T-helper 2 cell treated with Interferon-gamma antibody and Interleukin-4, amounts not matched to agents 5 μg/mL and 100 μg/mL, for 36 hours (primary cell): ENCODE measurements around the gene UBE2K.
"Not testable (repeated sequence)": the region's sequence is repeated elsewhere in the genome, so short reads cannot be mapped to it uniquely, and the experiment has no call there.

ENCODE experiments used
- DNase-seq: peaks from one replicate; pipeline ENCODE4 v3.0.0; 2021; ENCODE audit warnings: low spot score
- H3K27ac Mint-ChIP-seq: one replicate; pipeline ENCODE4 v1.8.0; 2021; ENCODE audit warnings: mild to moderate bottlenecking, mixed read lengths
- H3K27me3 Mint-ChIP-seq: one replicate; pipeline ENCODE4 v1.8.0; 2021; ENCODE audit warnings: low read depth, mixed read lengths
- H3K36me3 Mint-ChIP-seq: one replicate; pipeline ENCODE4 v1.8.0; 2021; ENCODE audit warnings: low read depth, mixed read lengths
- H3K4me1 Mint-ChIP-seq: one replicate; pipeline ENCODE4 v1.8.0; 2021; ENCODE audit warnings: low read depth, mixed read lengths
- H3K4me3 Mint-ChIP-seq: one replicate; pipeline ENCODE4 v1.8.0; 2022; ENCODE audit warnings: mild to moderate bottlenecking, moderate library complexity, mixed read lengths
- H3K9me3 Mint-ChIP-seq: one replicate; pipeline ENCODE4 v1.8.0; 2021; ENCODE audit warnings: mixed read lengths

Gene UBE2K

DNA sequence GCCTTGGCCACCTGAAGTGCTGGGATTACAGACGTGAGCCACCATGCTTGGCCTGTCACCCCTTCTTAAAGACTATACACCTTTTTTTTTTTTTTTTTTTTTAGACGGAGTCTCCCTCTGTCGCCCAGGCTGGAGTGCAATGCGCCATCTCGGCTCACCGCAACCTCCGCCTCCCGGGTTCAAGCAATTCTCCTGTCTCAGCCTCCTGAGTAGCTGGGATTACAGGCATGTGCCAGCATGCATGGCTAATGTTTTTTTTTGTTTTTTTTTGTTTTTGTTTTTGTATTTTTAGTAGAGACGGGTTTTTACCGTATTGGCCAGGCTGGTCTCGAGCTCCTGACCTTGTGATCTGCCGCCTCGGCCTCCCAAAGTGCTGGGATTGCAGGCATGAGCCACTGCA is 6.9 kb downstream of the UBE2K start:
- not testable (repeated sequence) for H3K27me3 Mint-ChIP-seq, H3K4me3 Mint-ChIP-seq, DNase-seq, H3K9me3 Mint-ChIP-seq, H3K27ac Mint-ChIP-seq
- Mint-ChIP-seq H3K36me3 (peaks cover 17% of the 10 kb centered on the region), H3K4me1 (peaks cover 23% of the 10 kb centered on the region)

GRCh38 chr4:39706334-39706733 is 8.4 kb downstream of the UBE2K start:
- peaks cover 11% of the 10 kb centered on the region for H3K36me3 Mint-ChIP-seq
- peaks cover 20% of the 10 kb centered on the region for H3K4me1 Mint-ChIP-seq
- H3K9me3 Mint-ChIP-seq = no peaks in the 10 kb centered on the region
- H3K27me3 Mint-ChIP-seq = no peaks in the 10 kb centered on the region
- no peak for DNase-seq
- no peak overlapping the region for H3K27ac Mint-ChIP-seq
- H3K4me3 Mint-ChIP-seq = no peak overlapping the region

DNA sequence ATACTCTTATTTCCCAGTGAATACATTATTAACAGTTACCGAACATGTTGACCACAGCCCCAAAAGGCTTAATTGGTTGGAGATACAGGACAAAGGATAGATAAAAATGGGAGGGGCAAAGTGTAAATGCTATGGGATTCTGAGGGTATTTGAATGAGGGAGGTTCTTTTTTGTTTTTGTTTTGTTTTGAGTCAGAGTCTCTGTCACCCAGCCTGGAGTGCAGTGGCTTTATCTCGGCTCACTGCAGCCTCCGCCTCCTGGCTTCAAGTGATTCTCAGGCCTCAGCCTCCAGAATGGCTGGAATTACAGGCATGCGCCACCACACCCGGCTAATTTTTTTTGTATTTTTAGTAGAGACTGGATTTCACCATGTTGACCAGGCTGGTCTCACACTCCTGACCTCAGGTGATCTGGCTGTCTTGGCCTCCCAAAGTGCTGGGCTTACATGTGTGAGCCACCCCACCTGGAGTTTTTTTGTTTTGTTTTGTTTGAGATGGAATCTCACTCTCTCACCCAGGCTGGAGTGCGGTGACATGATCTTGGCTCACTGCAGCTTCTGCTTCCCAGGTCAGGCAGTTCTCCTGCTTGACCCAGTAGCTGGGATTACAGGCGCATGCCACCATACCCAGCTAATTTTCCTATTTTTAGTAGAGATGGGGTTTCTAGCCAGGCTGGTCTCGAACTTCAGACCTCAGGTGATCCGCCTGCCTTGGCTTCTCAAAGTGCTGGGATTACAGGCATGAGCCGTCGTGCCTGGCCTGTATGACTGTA is 9.0 kb downstream of the UBE2K start:
- no peak overlapping the region for H3K4me3 Mint-ChIP-seq
- H3K36me3 Mint-ChIP-seq = peaks cover 12% of the 10 kb centered on the region
- peaks cover 24% of the 10 kb centered on the region for H3K4me1 Mint-ChIP-seq
- H3K9me3 Mint-ChIP-seq = no peaks in the 10 kb centered on the region
- H3K27me3 Mint-ChIP-seq = no peaks in the 10 kb centered on the region
- no peak overlapping the region for H3K27ac Mint-ChIP-seq
- no peak for DNase-seq

GRCh38 chr4:39710098-39710896 is 12.4 kb downstream of the UBE2K start:
- Mint-ChIP-seq H3K36me3 (peaks cover 18% of the 10 kb centered on the region), H3K9me3 (no peaks in the 10 kb centered on the region), H3K4me3 (no peak overlapping the region), H3K27ac (no peak overlapping the region), H3K27me3 (no peaks in the 10 kb centered on the region), H3K4me1 (peaks cover 32% of the 10 kb centered on the region)
- DNase-seq = no peak

GRCh38 chr4:39712819-39713607 is 15.1 kb downstream of the UBE2K start:
- Mint-ChIP-seq H3K9me3 (no peaks in the 10 kb centered on the region), H3K36me3 (peaks cover 27% of the 10 kb centered on the region), H3K4me3 (no peak overlapping the region), H3K27ac (no peak overlapping the region), H3K27me3 (no peaks in the 10 kb centered on the region), H3K4me1 (peaks cover 41% of the 10 kb centered on the region)
- no peak for DNase-seq

GRCh38 chr4:39713691-39714090 is 15.8 kb downstream of the UBE2K start:
- Mint-ChIP-seq H3K36me3 (peaks cover 28% of the 10 kb centered on the region), H3K9me3 (no peaks in the 10 kb centered on the region), H3K4me1 (peaks cover 39% of the 10 kb centered on the region), H3K4me3 (no peak overlapping the region), H3K27me3 (no peaks in the 10 kb centered on the region), H3K27ac (no peak overlapping the region)
- no peak for DNase-seq

- Mint-ChIP-seq H3K4me1 (peaks cover 41% of the 10 kb centered on the region), H3K4me3 (no peak overlapping the region), H3K27me3 (no peaks in the 10 kb centered on the region)
Measured at GRCh38 chr4:39714166-39714565, 16.2 kb downstream of the UBE2K start.

DNA sequence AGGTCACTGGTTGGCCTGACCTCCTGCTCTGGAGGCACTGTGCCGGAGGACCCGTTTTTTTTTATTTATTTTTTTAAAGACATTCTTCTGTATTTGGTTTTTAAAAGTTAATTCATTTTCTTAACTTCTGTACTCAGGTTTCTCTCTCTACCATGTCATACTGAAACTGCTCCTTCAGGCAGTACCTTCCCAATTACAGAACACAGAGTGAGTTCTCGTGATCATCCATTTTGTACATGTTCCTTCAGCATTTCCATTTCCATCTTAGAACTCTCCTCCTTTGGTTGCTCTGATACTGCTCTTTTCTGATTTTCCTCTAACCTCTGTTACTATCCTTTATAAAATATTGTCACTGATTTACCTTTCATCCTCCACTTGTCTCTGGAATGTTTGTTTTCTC is 17.9 kb downstream of the UBE2K start:
- peak overlapping the region; percentile 24 for H3K27ac Mint-ChIP-seq
- peaks cover 42% of the 10 kb centered on the region for H3K4me1 Mint-ChIP-seq
- H3K27me3 Mint-ChIP-seq = no peaks in the 10 kb centered on the region
- no peak for DNase-seq
- no peaks in the 10 kb centered on the region for H3K9me3 Mint-ChIP-seq
- peaks cover 33% of the 10 kb centered on the region for H3K36me3 Mint-ChIP-seq
- H3K4me3 Mint-ChIP-seq = no peak overlapping the region

More at GRCh38 chr4:39714166-39714565, 16.2 kb downstream of the UBE2K start:
- no peaks in the 10 kb centered on the region for H3K9me3 Mint-ChIP-seq
- peaks cover 33% of the 10 kb centered on the region for H3K36me3 Mint-ChIP-seq
- DNase-seq = no peak
- no peak overlapping the region for H3K27ac Mint-ChIP-seq

DNA sequence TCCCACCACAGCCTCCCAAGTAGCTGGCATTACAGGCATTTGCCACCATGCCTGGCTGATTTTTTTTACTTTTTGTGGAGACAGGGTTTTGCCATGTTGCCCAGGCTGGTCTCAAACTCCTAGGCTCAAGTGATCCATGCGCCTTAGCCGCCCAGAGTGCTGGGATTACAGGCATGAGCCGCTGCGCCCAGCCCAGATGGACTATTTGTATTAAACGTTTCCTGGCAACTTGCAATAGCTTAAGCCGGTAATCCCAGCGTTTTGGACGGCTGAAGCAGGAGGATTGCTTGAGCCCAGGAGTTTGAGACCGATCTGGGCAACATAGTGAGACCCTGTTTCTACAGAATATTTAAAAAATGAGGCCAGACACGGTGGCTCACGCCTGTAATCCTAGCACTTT is 18.4 kb downstream of the UBE2K start:
- Mint-ChIP-seq H3K9me3 (no peaks in the 10 kb centered on the region), H3K36me3 (peaks cover 32% of the 10 kb centered on the region), H3K4me3 (no peak overlapping the region), H3K27ac (no peak overlapping the region), H3K27me3 (no peaks in the 10 kb centered on the region), H3K4me1 (peaks cover 43% of the 10 kb centered on the region)
- DNase-seq = no peak

DNA sequence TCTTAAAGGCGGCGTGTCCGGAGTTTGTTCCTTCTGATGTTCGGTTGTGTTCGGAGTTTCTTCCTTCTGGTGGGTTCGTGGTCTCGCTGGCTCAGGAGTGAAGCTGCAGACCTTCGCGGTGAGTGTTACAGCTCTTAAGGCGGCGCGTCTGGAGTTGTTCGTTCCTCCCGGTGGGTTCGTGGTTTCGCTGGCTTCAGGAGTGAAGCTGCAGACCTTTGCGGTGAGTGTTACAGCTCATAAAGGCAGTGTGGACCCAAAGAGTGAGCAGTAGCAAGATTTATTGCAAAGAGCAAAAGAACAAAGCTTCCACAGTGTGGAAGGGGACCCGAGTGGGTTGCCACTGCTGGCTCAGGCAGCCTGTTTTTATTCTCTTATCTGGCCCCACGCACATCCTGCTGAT is 19.8 kb downstream of the UBE2K start:
- peak overlapping the region; percentile 60 for H3K4me3 Mint-ChIP-seq
- peaks cover 28% of the 10 kb centered on the region for H3K36me3 Mint-ChIP-seq
- not testable (repeated sequence) for H3K27me3 Mint-ChIP-seq, H3K27ac Mint-ChIP-seq, DNase-seq, H3K9me3 Mint-ChIP-seq
- H3K4me1 Mint-ChIP-seq = peaks cover 39% of the 10 kb centered on the region

GRCh38 chr4:39718366-39719323 is 20.7 kb downstream of the UBE2K start:
- DNase-seq = no peak
- peak overlapping the region; percentile 62 for H3K27ac Mint-ChIP-seq
- H3K27me3 Mint-ChIP-seq = no peaks in the 10 kb centered on the region
- H3K4me1 Mint-ChIP-seq = peaks cover 37% of the 10 kb centered on the region
- peaks cover 26% of the 10 kb centered on the region for H3K36me3 Mint-ChIP-seq
- H3K9me3 Mint-ChIP-seq = no peaks in the 10 kb centered on the region
- peak overlapping the region; percentile 44 for H3K4me3 Mint-ChIP-seq

DNA sequence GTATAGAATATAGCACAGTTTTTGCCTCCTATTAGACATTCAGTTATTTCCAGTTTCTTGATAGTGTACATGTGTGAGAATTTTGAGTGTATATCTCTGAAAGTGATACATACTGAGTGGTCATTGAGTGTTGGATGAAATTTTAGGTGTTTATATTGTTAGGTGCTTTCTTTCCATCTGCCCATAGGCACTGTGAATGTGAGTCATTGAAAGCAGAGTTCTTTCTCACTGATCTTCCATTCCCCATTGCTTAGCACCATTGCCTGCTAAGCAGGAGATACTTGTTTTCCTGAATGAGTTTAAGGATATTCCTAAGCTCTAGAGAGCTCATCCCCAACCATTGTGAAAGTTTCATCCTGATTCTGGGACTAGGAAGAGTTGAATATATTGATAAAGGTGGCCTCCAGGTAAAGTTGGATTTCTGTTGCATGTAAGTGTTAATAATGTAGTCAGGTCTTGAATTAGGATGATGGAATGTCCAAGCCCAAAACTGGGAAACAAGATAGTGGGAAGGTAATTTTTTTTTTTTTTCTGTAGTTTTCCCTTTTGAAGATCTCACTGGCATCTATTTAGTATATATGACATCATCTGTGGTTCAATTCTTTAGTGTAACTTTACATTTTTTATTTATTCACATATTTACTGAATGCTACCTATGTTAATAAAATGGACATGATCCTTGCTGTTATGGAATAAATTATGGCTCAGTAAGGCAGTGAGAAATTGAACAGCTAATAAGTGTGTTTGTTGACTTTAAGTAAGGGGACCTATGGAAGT is 22.1 kb downstream of the UBE2K start:
- Mint-ChIP-seq H3K4me3 (no peak overlapping the region), H3K27ac (no peak overlapping the region), H3K27me3 (no peaks in the 10 kb centered on the region)

More for the DNA sequence above, 22.1 kb downstream of the UBE2K start:
- peaks cover 21% of the 10 kb centered on the region for H3K36me3 Mint-ChIP-seq
- DNase-seq = no peak
- peaks cover 30% of the 10 kb centered on the region for H3K4me1 Mint-ChIP-seq
- no peaks in the 10 kb centered on the region for H3K9me3 Mint-ChIP-seq
